ENCODE measurements around the gene AP1B1.

GRCh38 chr22:29334148-29334547 is 54.2 kb downstream of the AP1B1 start:
- TF ChIP-seq EZH2 (IDR thresholded peaks at IDR 0.05; ENCODE audit: borderline replicate concordance, low read length) (no peak), CTCF (conservative IDR thresholded peaks at IDR 0.05 in 1 of 2, IDR thresholded peaks at IDR 0.05 in 1 of 2; ENCODE audit: extremely low read depth in 1 of 2, insufficient read depth in 1 of 2, low read depth in 1 of 2, low read length in 2 of 2) (no peak)

Data from mammary epithelial cell (primary cell).